Measurements from ENCODE around the gene ARIH1. TPM values are rescaled to one million over a fixed set of nuclear protein-coding genes. Genes with fewer than 3 reads are reported as not detected.

The ARIH1 gene
- total and polyA plus RNA-seq, 2 of the 8 experiments (the other 6 are each of a cell fraction or from before 2014, with no cell fraction given) = 32.7 to 179 TPM

GRCh38 chr15:72426753-72427152 is 47.4 kb upstream of the ARIH1 start:
- no peak overlapping the region for H3K23ac ChIP-seq (ENCODE audit: insufficient read length)
- no peak overlapping the region for H4K91ac ChIP-seq (replicated peaks; ENCODE audit: insufficient read length, low read length)
- H3K9me3 ChIP-seq (ENCODE audit: insufficient read depth in 2 of 2, low read depth in 1 of 2, low read length in 1 of 2) = peaks cover 12 to 16% of the 10 kb centered on the region in 2 experiments; a peak in 3 of 4 replicates
- H3K27ac ChIP-seq (ENCODE audit: low read depth, low read length) = no peak overlapping the region
- H2BK20ac ChIP-seq (ENCODE audit: low read length) = no peak overlapping the region
- no peak overlapping the region for H2BK12ac ChIP-seq (ENCODE audit: low read depth, low read length)
- H2BK120ac ChIP-seq (replicated peaks; ENCODE audit: low read depth, low read length) = no peak overlapping the region
- no peak overlapping the region for H3K4ac ChIP-seq (replicated peaks; ENCODE audit: insufficient read length, low read depth, low read length)
- TF ChIP-seq RBBP5 (IDR thresholded peaks at IDR 0.05; ENCODE audit: borderline replicate concordance, low read depth, low read length) (no peak), EGR1 (IDR thresholded peaks at IDR 0.05; ENCODE audit: borderline replicate concordance, low read depth, low read length) (no peak), NRF1 (IDR thresholded peaks at IDR 0.05; ENCODE audit: low read depth, low read length) (no peak), SP1 (IDR thresholded peaks at IDR 0.05; ENCODE audit: low read depth, low read length) (no peak), CEBPB (IDR thresholded peaks at IDR 0.05; ENCODE audit: low read depth, low read length) (no peak), TAF1 (IDR thresholded peaks at IDR 0.05; ENCODE audit: low read depth, low read length) (no peak), JUND (IDR thresholded peaks at IDR 0.05; ENCODE audit: low read length) (no peak), RNF2 (IDR thresholded peaks at IDR 0.05; ENCODE audit: borderline replicate concordance, low read depth, low read length, missing control alignments, poor library complexity, severe bottlenecking) (no peak), CHD2 (IDR thresholded peaks at IDR 0.05; ENCODE audit: low read length) (no peak), SIX5 (IDR thresholded peaks at IDR 0.05; ENCODE audit: low read depth, low read length) (no peak), YY1 (IDR thresholded peaks at IDR 0.05; ENCODE audit: low read depth, low read length) (no peak), POLR2A (IDR thresholded peaks at IDR 0.05; ENCODE audit: control extremely low read depth in 1 of 2, low read depth in 2 of 2, low read length in 2 of 2) (no peak), RFX5 (IDR thresholded peaks at IDR 0.05; ENCODE audit: borderline replicate concordance, low read depth, low read length) (no peak), RXRA (IDR thresholded peaks at IDR 0.05; ENCODE audit: insufficient read depth, low read depth, low read length) (no peak)
- TF ChIP-seq, protein P1, sequence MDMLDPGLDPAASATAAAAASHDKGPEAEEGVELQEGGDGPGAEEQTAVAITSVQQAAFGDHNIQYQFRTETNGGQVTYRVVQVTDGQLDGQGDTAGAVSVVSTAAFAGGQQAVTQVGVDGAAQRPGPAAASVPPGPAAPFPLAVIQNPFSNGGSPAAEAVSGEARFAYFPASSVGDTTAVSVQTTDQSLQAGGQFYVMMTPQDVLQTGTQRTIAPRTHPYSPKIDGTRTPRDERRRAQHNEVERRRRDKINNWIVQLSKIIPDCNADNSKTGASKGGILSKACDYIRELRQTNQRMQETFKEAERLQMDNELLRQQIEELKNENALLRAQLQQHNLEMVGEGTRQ (IDR thresholded peaks at IDR 0.05; ENCODE audit: low read length) = no peak
- no peaks in the 10 kb centered on the region for H3K79me1 ChIP-seq (ENCODE audit: low read depth, low read length)
- no peak overlapping the region for H3K18ac ChIP-seq (ENCODE audit: extremely low read depth, low read length)
- H4K8ac ChIP-seq (ENCODE audit: extremely low read depth, insufficient read depth, low read length) = no peak overlapping the region
- no peaks in the 10 kb centered on the region for H3K27me3 ChIP-seq (replicated peaks in 1 of 4; ENCODE audit: control insufficient read depth in 3 of 4, extremely low read depth in 1 of 4, insufficient read depth in 3 of 4, low read length in 3 of 4)
- no peak overlapping the region for H2AK5ac ChIP-seq (ENCODE audit: low read depth, low read length)
- CTCF ChIA-PET (ENCODE audit: partially characterized antibody) = no interaction called here
- DNase-seq (ENCODE audit: low read depth in 1 of 2, low spot score in 2 of 2) (no peak), FAIRE-seq (no peak)
- H3K36me3 ChIP-seq (ENCODE audit: control insufficient read depth in 2 of 4, insufficient read depth in 4 of 4, low read length in 3 of 4) = no peaks in the 10 kb centered on the region
- H3K4me1 ChIP-seq (replicated peaks in 1 of 4; ENCODE audit: control insufficient read depth in 3 of 4, insufficient read depth in 4 of 4, low read length in 3 of 4) = no peaks in the 10 kb centered on the region
- no peak overlapping the region for H2BK5ac ChIP-seq (ENCODE audit: low read depth, low read length)
- no peak overlapping the region for H3K4me3 ChIP-seq (ENCODE audit: extremely low read depth in 1 of 4, insufficient read depth in 2 of 4, low read depth in 3 of 4, low read length in 4 of 4)
- H4K20me1 ChIP-seq (replicated peaks in 1 of 2; ENCODE audit: control insufficient read depth in 1 of 2, insufficient read depth in 2 of 2, low read length in 2 of 2) = no peaks in the 10 kb centered on the region
- H3K14ac ChIP-seq (ENCODE audit: insufficient read length) = no peak overlapping the region
- no peak overlapping the region for H3K56ac ChIP-seq (replicated peaks; ENCODE audit: insufficient read length, low read depth, low read length)
- no peaks in the 10 kb centered on the region for H3K23me2 ChIP-seq (ENCODE audit: low read depth, low read length)
- no peaks in the 10 kb centered on the region for H3K79me2 ChIP-seq (ENCODE audit: control insufficient read depth in 1 of 2, insufficient read depth in 2 of 2, low read length in 2 of 2)
- no peak overlapping the region for H2BK15ac ChIP-seq (ENCODE audit: low read length)
- no peak overlapping the region for H4K5ac ChIP-seq (ENCODE audit: insufficient read length, low read depth, low read length)
- no peak overlapping the region for H3K4me2 ChIP-seq (ENCODE audit: insufficient read depth in 1 of 2, low read depth in 2 of 2, low read length in 2 of 2)
- H3K9ac ChIP-seq (replicated peaks in 1 of 4; ENCODE audit: extremely low read depth in 1 of 4, low read depth in 3 of 4, low read length in 3 of 4) = no peak overlapping the region
- POLR2A ChIA-PET (ENCODE audit: partially characterized antibody) = no interaction called here
- H2AFZ ChIP-seq (ENCODE audit: low read length) = no peak overlapping the region
